ENCODE data around the gene CTNNBL1.
A peak's percentile ranks its signal among the peaks of the same experiment; 100 is the strongest.

The CTNNBL1 gene

GRCh38 chr20:37742131-37742530 lies 48.3 kb downstream of the CTNNBL1 start:
- DNase-seq (ENCODE audit: low spot score): no peak

GRCh38 chr20:37744347-37744746 lies 50.5 kb downstream of the CTNNBL1 start:
- no peak for DNase-seq (ENCODE audit: low spot score)

GRCh38 chr20:37745553-37745952 lies 51.7 kb downstream of the CTNNBL1 start:
- no peak for DNase-seq (ENCODE audit: low spot score)

- no peak for DNase-seq (ENCODE audit: low spot score)
These were observed 54.2 kb downstream of the CTNNBL1 start for GRCh38 chr20:37748015-37748414.

- no peak for DNase-seq (ENCODE audit: low spot score)
These were observed 55.4 kb downstream of the CTNNBL1 start for GRCh38 chr20:37749218-37749617.

- DNase-seq (ENCODE audit: low spot score): no peak
These were observed 56.0 kb downstream of the CTNNBL1 start for GRCh38 chr20:37749620-37750403.

GRCh38 chr20:37755665-37756064 lies 61.8 kb downstream of the CTNNBL1 start:
- no peak for DNase-seq (ENCODE audit: low spot score)

GRCh38 chr20:37756234-37756633 lies 62.4 kb downstream of the CTNNBL1 start:
- DNase-seq (ENCODE audit: low spot score): no peak

- DNase-seq (ENCODE audit: low spot score): no peak
These were observed 63.7 kb downstream of the CTNNBL1 start for GRCh38 chr20:37757550-37757949.

- DNase-seq (ENCODE audit: low spot score): peak; percentile 71
These were observed 64.5 kb downstream of the CTNNBL1 start for GRCh38 chr20:37758332-37758731.

GRCh38 chr20:37759052-37759553 lies 65.3 kb downstream of the CTNNBL1 start:
- no peak for DNase-seq (ENCODE audit: low spot score)

GRCh38 chr20:37759761-37760209 lies 66.0 kb downstream of the CTNNBL1 start:
- DNase-seq (ENCODE audit: low spot score): no peak

- no peak for DNase-seq (ENCODE audit: low spot score)
These were observed 66.5 kb downstream of the CTNNBL1 start for GRCh38 chr20:37760322-37760721.

- DNase-seq (ENCODE audit: low spot score): no peak
These were observed 69.1 kb downstream of the CTNNBL1 start for GRCh38 chr20:37762716-37763485.

- no peak for DNase-seq (ENCODE audit: low spot score)
These were observed 70.6 kb downstream of the CTNNBL1 start for GRCh38 chr20:37764333-37764935.

- no peak for DNase-seq (ENCODE audit: low spot score)
These were observed 77.1 kb downstream of the CTNNBL1 start for GRCh38 chr20:37770908-37771307.

GRCh38 chr20:37773291-37773826 lies 79.5 kb downstream of the CTNNBL1 start:
- no peak for DNase-seq (ENCODE audit: low spot score)

- DNase-seq (ENCODE audit: low spot score): no peak
These were observed 80.3 kb downstream of the CTNNBL1 start for GRCh38 chr20:37774156-37774555.

GRCh38 chr20:37775200-37775599 lies 81.4 kb downstream of the CTNNBL1 start:
- no peak for DNase-seq (ENCODE audit: low spot score)

- DNase-seq (ENCODE audit: low spot score): no peak
These were observed 82.2 kb downstream of the CTNNBL1 start for GRCh38 chr20:37776049-37776448.

GRCh38 chr20:37776526-37776925 lies 82.7 kb downstream of the CTNNBL1 start:
- DNase-seq (ENCODE audit: low spot score): no peak

All from iPS-NIHi11 (cell line).